Large intestine (tissue), 3 donors: ENCODE measurements around the gene FOXO1. TPM values are rescaled to one million over a fixed set of nuclear protein-coding genes. Genes with fewer than 3 reads are reported as not detected.

ENCODE experiments used
- DNase-seq, 2 donors: peaks; one replicate each; pipeline versions ENCODE4 v3.0.0 to v3.0.0-alpha.2; 2013
- H3K27ac ChIP-seq: one replicate; pipeline ENCODE4 v1.5.1; 2013; ENCODE audit warnings: low read length
- H3K27me3 ChIP-seq: 2 replicates; pipeline ENCODE4 v1.6.1; 2013; ENCODE audit warnings: low read length; ENCODE audit not compliant: control insufficient read depth, insufficient read depth
- H3K36me3 ChIP-seq: 2 replicates; pipeline ENCODE4 v1.6.1; 2013; ENCODE audit warnings: low read length; ENCODE audit not compliant: control insufficient read depth, insufficient read depth
- H3K4me1 ChIP-seq: one replicate; pipeline ENCODE4 v1.6.1; 2013; ENCODE audit warnings: low read length; ENCODE audit not compliant: control insufficient read depth, insufficient read depth
- H3K4me3 ChIP-seq: one replicate; pipeline ENCODE4 v1.5.1; 2013; ENCODE audit warnings: low read length
- H3K9me3 ChIP-seq: one replicate; pipeline ENCODE4 v1.6.1; 2013; ENCODE audit warnings: mild to moderate bottlenecking, low read depth, low read length, moderate library complexity; ENCODE audit not compliant: control insufficient read depth
- WGBS: methylation state at CpG from one replicate; pipeline ENCODE4 v1.1.5; 2013; ENCODE audit warnings: low lambda C conversion rate; ENCODE audit not compliant: insufficient coverage; 5-methylcytosine and 5-hydroxymethylcytosine counted together
- polyA plus RNA-seq: library from polyadenylated mRNA; unstranded; fragments of 120-200 nt; gene quantifications from one replicate; pipeline ENCODE4 v1.2.1, GENCODE V29; 2013

Gene FOXO1
- polyA plus RNA-seq, 1 donor = 11.2 TPM

- Histone ChIP-seq H3K36me3 (no peaks in the 10 kb centered on the region), H3K4me1 (no peaks in the 10 kb centered on the region), H3K4me3 (no peak overlapping the region), H3K9me3 (no peaks in the 10 kb centered on the region), H3K27me3 (no peaks in the 10 kb centered on the region), H3K27ac (no peak overlapping the region)
- 29% methylated on average over 1 of the region's 1 CpG for WGBS
- DNase-seq = no peak
Observed at GRCh38 chr13:40656358-40656757, 10.1 kb downstream of the FOXO1 start.

DNA sequence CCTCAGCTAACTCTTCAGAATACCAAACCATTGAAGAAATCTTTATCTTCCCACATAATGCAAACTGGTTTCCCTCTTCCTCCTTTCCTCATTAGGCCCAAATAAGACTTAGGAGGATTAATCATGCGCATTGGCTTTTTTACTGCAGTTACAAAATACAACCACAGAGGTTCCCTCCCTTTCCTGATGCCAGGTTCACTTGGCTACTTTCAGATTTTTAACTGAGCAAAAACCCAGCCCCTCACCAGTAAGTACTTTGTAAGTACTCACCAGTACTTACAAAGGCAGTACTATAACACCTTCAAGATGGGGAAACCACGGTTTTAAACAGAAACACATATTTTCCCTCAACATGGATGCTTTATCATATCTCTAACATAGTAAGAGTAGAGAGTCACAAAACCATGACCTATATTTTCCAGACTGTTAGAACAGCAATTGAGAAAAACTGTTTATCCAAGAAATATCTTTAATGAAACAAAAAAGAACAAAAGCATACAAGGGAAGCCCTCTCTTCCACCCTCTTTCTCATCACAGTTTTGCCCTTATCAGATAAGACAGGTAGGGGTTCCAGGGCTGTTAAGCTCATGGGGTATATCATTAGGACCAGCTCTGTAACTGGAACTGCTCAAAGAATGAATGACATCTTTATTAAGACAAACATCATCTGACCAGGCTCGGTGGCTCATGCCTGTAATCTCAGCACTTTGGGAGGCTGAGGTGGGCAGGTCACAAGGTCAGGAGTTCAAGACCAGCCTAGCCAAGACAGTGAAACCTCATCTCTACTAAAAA lies 12.7 kb downstream of the FOXO1 start:
- Histone ChIP-seq H3K27me3 (no peaks in the 10 kb centered on the region), H3K36me3 (no peaks in the 10 kb centered on the region), H3K4me1 (no peaks in the 10 kb centered on the region), H3K9me3 (no peaks in the 10 kb centered on the region), H3K4me3 (no peak overlapping the region), H3K27ac (no peak overlapping the region)
- DNase-seq = no peak
- WGBS = no CpG with 5 or more reads among the region's 3 CpGs

DNA sequence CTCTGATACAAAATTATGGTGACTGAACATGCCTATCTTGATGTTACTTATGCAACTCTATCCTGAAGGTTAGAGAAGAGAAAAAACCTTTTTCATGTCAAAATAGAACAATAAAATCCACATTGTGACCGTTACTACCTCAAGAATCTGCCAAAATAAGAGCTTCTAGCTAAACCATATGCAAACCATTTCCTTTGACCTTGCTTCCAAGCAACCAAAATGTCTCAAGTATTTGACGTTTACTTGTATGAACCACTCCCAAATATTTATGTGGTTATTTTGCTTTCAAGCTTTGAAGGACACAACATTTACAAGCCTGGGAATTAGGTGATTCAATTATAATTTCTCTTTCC lies 13.9 kb downstream of the FOXO1 start:
- 60% methylated on average over 1 of the region's 2 CpGs for WGBS
- H3K27ac ChIP-seq = no peak overlapping the region
- no peak overlapping the region for H3K4me3 ChIP-seq
- no peak for DNase-seq
- no peaks in the 10 kb centered on the region for H3K36me3 ChIP-seq
- H3K4me1 ChIP-seq = peaks cover 3% of the 10 kb centered on the region
- H3K27me3 ChIP-seq = no peaks in the 10 kb centered on the region
- no peaks in the 10 kb centered on the region for H3K9me3 ChIP-seq

- no peaks in the 10 kb centered on the region for H3K27me3 ChIP-seq
- H3K36me3 ChIP-seq = no peaks in the 10 kb centered on the region
- 80% methylated on average over 1 of the region's 14 CpGs for whole genome bisulfite sequencing
- no peak overlapping the region for H3K27ac ChIP-seq
- H3K4me1 ChIP-seq = peaks cover 3% of the 10 kb centered on the region
- DNase-seq = no peak
- H3K4me3 ChIP-seq = no peak overlapping the region
- no peaks in the 10 kb centered on the region for H3K9me3 ChIP-seq
Observed at GRCh38 chr13:40651866-40652587, 14.4 kb downstream of the FOXO1 start.

DNA sequence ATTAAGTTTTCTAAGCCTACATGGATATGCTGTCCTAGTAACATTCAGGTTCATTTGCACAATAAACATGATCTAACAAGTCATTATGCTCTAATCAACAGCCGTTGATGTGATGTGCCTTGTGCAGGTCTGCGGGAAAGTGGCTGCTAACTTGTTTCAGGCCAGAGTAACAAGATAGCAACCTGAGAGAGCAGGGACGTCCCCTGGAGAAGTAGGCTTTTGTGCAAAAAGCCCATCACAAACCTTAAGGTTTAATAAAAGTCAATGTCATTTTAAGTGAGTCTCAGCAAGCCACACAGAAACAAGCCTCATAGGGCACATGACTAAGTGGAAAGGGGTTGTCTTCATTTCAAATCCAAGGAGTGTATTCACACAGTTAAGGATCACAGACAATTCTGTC lies 17.6 kb downstream of the FOXO1 start:
- no peak for DNase-seq
- Histone ChIP-seq H3K27me3 (no peaks in the 10 kb centered on the region), H3K4me1 (peaks cover 11% of the 10 kb centered on the region), H3K4me3 (no peak overlapping the region), H3K27ac (no peak overlapping the region), H3K9me3 (no peaks in the 10 kb centered on the region), H3K36me3 (no peaks in the 10 kb centered on the region)
- 80% methylated on average over 1 of the region's 3 CpGs for WGBS

DNA sequence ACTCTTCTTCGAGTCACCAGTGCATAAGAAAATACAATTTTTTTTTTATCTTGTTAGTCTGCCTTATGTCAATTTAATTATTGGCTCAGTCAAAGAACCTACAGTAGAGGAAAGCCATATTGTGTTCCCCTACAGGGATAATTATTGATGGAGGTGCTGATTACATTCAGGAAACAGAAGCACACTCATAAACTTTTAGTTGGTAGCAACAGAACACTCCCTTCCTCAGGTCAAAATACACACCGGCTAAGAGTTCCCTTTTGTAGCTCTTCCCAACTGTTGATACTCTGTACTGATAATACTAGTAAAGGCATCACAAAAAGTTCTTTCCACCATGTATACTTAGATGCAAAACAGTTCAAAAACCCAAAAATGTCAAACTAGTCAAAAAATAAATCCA lies 18.4 kb downstream of the FOXO1 start:
- Histone ChIP-seq H3K27ac (no peak overlapping the region), H3K4me1 (peaks cover 11% of the 10 kb centered on the region), H3K27me3 (no peaks in the 10 kb centered on the region), H3K36me3 (no peaks in the 10 kb centered on the region), H3K9me3 (no peaks in the 10 kb centered on the region), H3K4me3 (no peak overlapping the region)
- WGBS = 0% methylated on average over 1 of the region's 2 CpGs
- peak in 1 of 2 donors; percentile 58 for DNase-seq

DNA sequence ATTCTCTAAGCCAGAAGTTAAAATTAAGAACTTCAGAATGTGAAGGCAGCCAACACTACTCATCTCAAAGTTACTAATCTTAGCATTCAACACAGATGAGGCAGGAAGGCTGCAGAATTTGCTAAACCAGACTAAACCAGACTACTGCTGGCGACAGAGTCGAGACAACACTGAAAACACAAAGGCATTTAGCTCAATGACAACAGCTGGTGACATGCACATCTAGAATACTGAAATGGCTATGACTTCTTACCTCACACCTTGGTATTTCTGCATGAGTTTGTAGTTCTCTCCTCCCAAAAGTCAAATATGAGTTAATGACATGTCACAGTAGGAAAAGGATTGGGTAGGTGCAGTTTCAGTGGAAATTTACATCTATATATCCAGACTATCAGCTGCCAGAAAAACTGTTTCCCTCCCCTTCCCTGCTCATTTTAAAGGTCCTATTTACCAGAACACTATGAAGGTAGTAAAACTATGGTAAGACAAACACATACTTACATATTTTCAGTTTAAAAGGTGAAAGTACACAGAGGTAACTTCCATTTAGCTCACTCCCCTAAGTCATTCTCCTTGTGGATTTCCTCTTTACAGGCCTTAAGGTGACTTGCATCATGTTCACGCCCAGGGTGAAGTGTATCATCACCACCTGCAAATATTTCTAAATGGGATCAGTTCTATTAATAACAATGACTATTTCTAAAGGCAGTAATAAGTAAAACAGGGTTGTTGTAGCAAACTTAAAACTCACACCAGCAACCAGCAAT lies 21.4 kb downstream of the FOXO1 start:
- Histone ChIP-seq H3K27ac (peak overlapping the region; percentile 31), H3K9me3 (no peaks in the 10 kb centered on the region), H3K27me3 (no peaks in the 10 kb centered on the region), H3K4me3 (no peak overlapping the region), H3K36me3 (no peaks in the 10 kb centered on the region), H3K4me1 (peaks cover 11% of the 10 kb centered on the region)
- peak; percentile 49 to 74 for DNase-seq
- WGBS = no CpG with 5 or more reads among the region's 3 CpGs

GRCh38 chr13:40640845-40641458 lies 25.5 kb downstream of the FOXO1 start:
- Histone ChIP-seq H3K27me3 (no peaks in the 10 kb centered on the region), H3K4me3 (no peak overlapping the region), H3K4me1 (peaks cover 14% of the 10 kb centered on the region), H3K36me3 (no peaks in the 10 kb centered on the region), H3K9me3 (no peaks in the 10 kb centered on the region), H3K27ac (no peak overlapping the region)
- DNase-seq = no peak
- no CpG with 5 or more reads among the region's 11 CpGs for WGBS

- no peaks in the 10 kb centered on the region for H3K36me3 ChIP-seq
- no peaks in the 10 kb centered on the region for H3K9me3 ChIP-seq
- H3K27me3 ChIP-seq = no peaks in the 10 kb centered on the region
- no CpG with 5 or more reads among the region's 6 CpGs for WGBS
- DNase-seq = no peak
- H3K27ac ChIP-seq = no peak overlapping the region
- H3K4me1 ChIP-seq = peaks cover 14% of the 10 kb centered on the region
- no peak overlapping the region for H3K4me3 ChIP-seq
Observed at GRCh38 chr13:40640202-40640601, 26.2 kb downstream of the FOXO1 start.

DNA sequence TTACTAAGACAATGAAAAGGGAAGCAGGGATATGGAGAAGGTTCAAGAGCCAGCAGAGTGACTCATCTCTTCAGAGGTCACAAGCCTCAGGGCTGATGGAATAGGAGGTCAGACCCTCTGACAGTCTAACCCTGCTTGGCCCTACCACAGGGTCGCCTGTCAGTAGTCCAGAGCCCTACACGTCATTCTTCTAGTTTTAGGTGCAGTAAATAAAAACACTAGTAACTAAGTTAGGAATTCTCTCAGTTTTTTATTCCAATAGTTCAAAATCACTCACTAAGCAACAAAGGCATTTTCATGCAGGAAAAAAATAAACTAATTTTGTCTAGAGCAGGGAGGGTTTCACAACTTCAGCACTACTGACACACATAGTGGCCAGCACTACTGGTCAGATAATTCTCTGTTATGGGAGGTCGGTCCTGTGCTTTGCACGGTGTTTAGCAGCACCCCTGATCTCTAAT lies 27.2 kb downstream of the FOXO1 start:
- no peak for DNase-seq
- Histone ChIP-seq H3K9me3 (no peaks in the 10 kb centered on the region), H3K27me3 (no peaks in the 10 kb centered on the region), H3K36me3 (no peaks in the 10 kb centered on the region), H3K4me1 (peaks cover 6% of the 10 kb centered on the region), H3K27ac (no peak overlapping the region), H3K4me3 (no peak overlapping the region)
- WGBS = 71% methylated on average over 1 of the region's 4 CpGs
